ENCODE results near the gene PPP1R12C.

The PPP1R12C gene

GRCh38 chr19:55091126-55091910, 26.1 kb downstream of the PPP1R12C start:
- Histone ChIP-seq H2AFZ (ENCODE audit: low read length) (no peak overlapping the region), H3F3A (ENCODE audit: low read depth) (no peaks in the 10 kb centered on the region), H3K9me2 (replicated peaks; ENCODE audit: low read depth, low read length) (no peaks in the 10 kb centered on the region), H3K4me1 (ENCODE audit: insufficient read depth, low read length, poor library complexity, severe bottlenecking) (no peaks in the 10 kb centered on the region), H3K27me3 (ENCODE audit: insufficient read depth, low read length, poor library complexity, severe bottlenecking) (no peaks in the 10 kb centered on the region), H3K4me3 (ENCODE audit: low read length, poor library complexity, severe bottlenecking) (no peak overlapping the region), H3K36me3 (ENCODE audit: insufficient read depth, low read length) (peaks cover 22% of the 10 kb centered on the region; the same call in 1 of the 2 replicates), H3K9me3 (ENCODE audit: insufficient read depth, low read depth, low read length) (no peaks in the 10 kb centered on the region), H3K79me2 (ENCODE audit: insufficient read depth, low read length) (no peaks in the 10 kb centered on the region), H4K20me1 (ENCODE audit: insufficient read depth, low read length, poor library complexity, severe bottlenecking) (no peaks in the 10 kb centered on the region), H3K9ac (ENCODE audit: low read depth, low read length, poor library complexity, severe bottlenecking) (no peak overlapping the region), H3K4me2 (ENCODE audit: low read depth, low read length, poor library complexity, severe bottlenecking) (no peak overlapping the region)
- no peak for TF ChIP-seq EZH2phosphoT487 (IDR thresholded peaks at IDR 0.05; ENCODE audit: borderline replicate concordance)

- Histone ChIP-seq H3K4me1 (ENCODE audit: insufficient read depth, low read length, poor library complexity, severe bottlenecking) (no peaks in the 10 kb centered on the region), H3K9me3 (ENCODE audit: insufficient read depth, low read depth, low read length) (no peaks in the 10 kb centered on the region), H3K36me3 (ENCODE audit: insufficient read depth, low read length) (peaks cover 22% of the 10 kb centered on the region; the same call in 1 of the 2 replicates), H3K9me2 (replicated peaks; ENCODE audit: low read depth, low read length) (no peaks in the 10 kb centered on the region), H3K9ac (ENCODE audit: low read depth, low read length, poor library complexity, severe bottlenecking) (no peak overlapping the region), H3F3A (ENCODE audit: low read depth) (no peaks in the 10 kb centered on the region), H4K20me1 (ENCODE audit: insufficient read depth, low read length, poor library complexity, severe bottlenecking) (no peaks in the 10 kb centered on the region), H3K4me3 (ENCODE audit: low read length, poor library complexity, severe bottlenecking) (no peak overlapping the region), H3K79me2 (ENCODE audit: insufficient read depth, low read length) (no peaks in the 10 kb centered on the region), H3K4me2 (ENCODE audit: low read depth, low read length, poor library complexity, severe bottlenecking) (no peak overlapping the region), H3K27me3 (ENCODE audit: insufficient read depth, low read length, poor library complexity, severe bottlenecking) (no peaks in the 10 kb centered on the region), H2AFZ (ENCODE audit: low read length) (no peak overlapping the region)
- TF ChIP-seq EZH2phosphoT487 (IDR thresholded peaks at IDR 0.05; ENCODE audit: borderline replicate concordance) (no peak), CTCF (conservative IDR thresholded peaks at IDR 0.05; ENCODE audit: low read length) (no peak)
Measured at GRCh38 chr19:55090564-55090963, 26.9 kb downstream of the PPP1R12C start.

GRCh38 chr19:55089342-55089944, 28.0 kb downstream of the PPP1R12C start:
- peaks cover 18% of the 10 kb centered on the region; the same call in 1 of the 2 replicates for H3K36me3 ChIP-seq (ENCODE audit: insufficient read depth, low read length)
- H3K9me2 ChIP-seq (replicated peaks; ENCODE audit: low read depth, low read length) = no peaks in the 10 kb centered on the region
- H3K9me3 ChIP-seq (ENCODE audit: insufficient read depth, low read depth, low read length) = no peaks in the 10 kb centered on the region
- no peak overlapping the region for H2AFZ ChIP-seq (ENCODE audit: low read length)
- H3K4me3 ChIP-seq (ENCODE audit: low read length, poor library complexity, severe bottlenecking) = no peak overlapping the region
- H3K27me3 ChIP-seq (ENCODE audit: insufficient read depth, low read length, poor library complexity, severe bottlenecking) = no peaks in the 10 kb centered on the region
- no peak overlapping the region for H3K4me2 ChIP-seq (ENCODE audit: low read depth, low read length, poor library complexity, severe bottlenecking)
- no peaks in the 10 kb centered on the region for H3K4me1 ChIP-seq (ENCODE audit: insufficient read depth, low read length, poor library complexity, severe bottlenecking)
- no peaks in the 10 kb centered on the region for H3K79me2 ChIP-seq (ENCODE audit: insufficient read depth, low read length)
- no peak overlapping the region for H3K9ac ChIP-seq (ENCODE audit: low read depth, low read length, poor library complexity, severe bottlenecking)
- no peak for TF ChIP-seq EZH2phosphoT487 (IDR thresholded peaks at IDR 0.05; ENCODE audit: borderline replicate concordance)
- TF ChIP-seq CTCF (conservative IDR thresholded peaks at IDR 0.05; ENCODE audit: low read length) = no peak
- no peaks in the 10 kb centered on the region for H4K20me1 ChIP-seq (ENCODE audit: insufficient read depth, low read length, poor library complexity, severe bottlenecking)
- H3F3A ChIP-seq (ENCODE audit: low read depth) = no peaks in the 10 kb centered on the region

All from Loucy (cell line).